ENCODE data around the gene GRIN2A.

GRIN2A gene

DNA sequence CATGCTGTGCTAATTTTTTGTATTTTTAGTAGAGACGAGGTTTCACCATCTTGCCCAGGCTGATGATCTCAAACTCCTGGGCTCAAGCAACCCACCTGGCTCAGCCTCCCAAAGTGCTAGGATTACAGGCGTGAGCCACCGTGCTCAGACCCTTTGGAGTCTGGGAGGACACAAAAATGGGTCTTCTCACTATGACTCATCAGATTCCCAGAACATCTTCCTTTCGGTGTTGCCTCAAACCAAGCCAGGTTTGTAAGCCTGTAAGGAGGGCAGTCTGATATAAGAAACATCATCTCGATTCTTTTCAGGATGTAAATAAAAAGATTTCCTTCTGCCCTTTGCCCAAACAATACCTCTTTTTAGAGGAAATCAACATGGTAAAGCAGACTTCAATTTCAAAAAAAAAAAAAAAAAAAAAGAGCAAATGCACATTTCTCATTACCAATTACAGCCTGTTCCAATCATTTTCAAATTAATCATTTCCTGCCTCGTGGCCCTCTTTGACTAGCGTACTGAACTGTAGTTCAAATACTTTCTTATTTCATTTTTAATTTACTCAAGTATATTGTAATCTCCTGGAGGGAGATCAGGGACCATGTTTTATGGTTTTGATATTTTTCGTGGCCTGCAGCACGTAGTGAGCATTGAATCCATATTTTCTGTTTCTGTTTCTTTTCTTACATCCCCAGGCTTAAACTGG lies 409.6 kb downstream of the GRIN2A start:
- DNase-seq (ENCODE audit: low read depth in 3 of 3): no peak

- DNase-seq (ENCODE audit: low read depth in 3 of 3): no peak
Measured at GRCh38 chr16:9766891-9767290, 415.3 kb downstream of the GRIN2A start.

- no peak for DNase-seq (ENCODE audit: low read depth in 3 of 3)
Measured at GRCh38 chr16:9763505-9763904, 418.7 kb downstream of the GRIN2A start.

- no peak for DNase-seq (ENCODE audit: low read depth in 3 of 3)
Measured at GRCh38 chr16:9761870-9762269, 420.4 kb downstream of the GRIN2A start.

DNA sequence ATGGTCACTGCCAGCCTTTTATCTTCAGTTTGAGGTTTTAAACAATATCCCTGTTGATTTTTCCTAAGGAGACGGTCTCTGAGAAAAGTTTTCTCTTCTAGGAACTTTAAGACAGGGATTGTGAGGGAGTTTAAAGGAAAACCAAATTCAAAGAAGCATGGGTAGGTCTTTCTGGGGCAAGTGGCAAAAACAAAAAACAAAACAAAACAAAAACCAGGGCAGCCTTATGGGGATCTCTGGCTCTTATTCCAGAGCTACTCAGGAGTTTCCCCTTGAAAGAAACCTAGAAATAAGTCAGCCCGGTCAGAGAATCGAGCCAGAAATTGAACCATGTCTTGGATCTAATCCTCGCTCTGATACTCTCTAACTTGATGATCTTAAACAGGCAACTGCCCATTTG lies 424.5 kb downstream of the GRIN2A start:
- DNase-seq (ENCODE audit: low read depth in 3 of 3): no peak

- DNase-seq (ENCODE audit: low read depth in 3 of 3): no peak
Measured at GRCh38 chr16:9756434-9756833, 425.8 kb downstream of the GRIN2A start.

DNA sequence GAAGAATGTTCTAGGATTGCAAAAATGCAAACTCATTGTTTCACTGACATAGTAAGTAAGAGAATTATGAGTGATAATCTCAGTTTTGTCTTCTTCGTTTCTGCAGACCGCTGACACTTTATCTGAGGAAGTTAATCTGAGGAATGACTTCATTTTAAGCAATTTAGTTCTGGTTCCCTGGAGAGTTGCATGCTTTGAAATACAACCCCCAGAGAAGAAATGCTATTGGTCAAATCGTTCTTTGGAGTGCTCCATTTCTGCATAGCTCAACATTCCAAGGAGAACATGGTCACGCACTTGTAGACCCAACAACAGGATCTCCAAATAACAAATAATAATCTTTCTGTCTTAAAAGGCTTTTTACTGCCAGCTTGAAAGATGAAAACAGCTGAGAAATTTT lies 427.1 kb downstream of the GRIN2A start:
- DNase-seq (ENCODE audit: low read depth in 3 of 3): no peak

- DNase-seq (ENCODE audit: low read depth in 3 of 3): no peak
Measured at GRCh38 chr16:9741776-9742175, 440.5 kb downstream of the GRIN2A start.

DNA sequence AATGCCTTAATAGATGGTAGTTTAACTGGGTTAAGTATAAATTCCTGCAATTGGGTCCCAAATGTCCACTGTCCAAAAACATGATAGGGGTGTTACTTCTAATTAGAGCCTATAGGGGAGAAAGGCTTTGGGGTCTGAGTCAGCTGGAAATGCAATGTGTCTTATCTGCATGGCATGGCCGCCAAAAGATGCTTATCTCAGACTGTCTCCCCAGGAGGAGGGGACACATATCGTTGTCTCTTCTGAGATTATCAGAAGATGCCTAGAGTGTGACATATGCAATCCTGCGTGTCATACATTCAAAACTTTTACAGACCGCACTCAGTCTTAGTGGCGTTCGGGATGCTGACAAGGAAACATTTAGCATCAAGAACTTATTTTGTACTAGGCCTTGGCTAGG lies 442.9 kb downstream of the GRIN2A start:
- no peak for DNase-seq (ENCODE audit: low read depth in 3 of 3)

DNA sequence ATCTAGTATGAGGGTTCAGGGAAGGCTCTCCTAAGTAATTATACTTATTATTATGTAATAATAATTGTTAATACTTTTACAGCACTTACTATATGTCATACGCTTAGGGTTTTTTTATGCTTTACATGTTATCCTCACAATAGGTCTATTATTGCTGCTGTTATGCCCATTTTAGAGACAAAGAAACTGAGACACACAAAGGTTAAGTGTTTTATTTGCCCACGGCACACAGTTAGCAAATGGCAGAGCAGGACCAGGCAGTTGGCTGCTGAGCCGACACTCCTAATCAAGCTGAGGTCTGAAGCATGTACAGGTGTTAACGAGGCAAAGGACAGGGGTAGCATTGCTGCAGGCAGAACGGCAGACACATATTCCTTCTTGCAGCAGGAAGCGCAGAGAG lies 443.5 kb downstream of the GRIN2A start:
- no peak for DNase-seq (ENCODE audit: low read depth in 3 of 3)

DNA sequence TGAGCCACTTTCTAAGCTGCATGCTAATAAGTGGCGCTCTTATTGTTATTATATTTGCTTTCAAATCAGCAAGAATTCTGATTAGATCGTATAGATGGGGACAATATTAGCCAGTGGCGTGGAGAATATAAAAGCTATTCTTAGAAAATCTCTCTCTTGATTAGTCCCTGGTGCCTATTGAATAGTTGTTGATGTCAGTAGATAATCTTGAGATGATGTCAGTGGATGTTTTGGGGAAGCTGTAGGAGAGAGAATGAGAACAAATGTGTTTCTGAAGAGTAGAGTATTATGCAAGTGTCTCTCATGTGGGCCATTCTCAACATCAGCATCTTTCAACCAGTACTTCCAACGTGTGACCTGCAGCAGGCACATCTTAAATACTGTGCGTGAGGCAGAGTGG lies 445.7 kb downstream of the GRIN2A start:
- DNase-seq (ENCODE audit: low read depth in 3 of 3): no peak

DNA sequence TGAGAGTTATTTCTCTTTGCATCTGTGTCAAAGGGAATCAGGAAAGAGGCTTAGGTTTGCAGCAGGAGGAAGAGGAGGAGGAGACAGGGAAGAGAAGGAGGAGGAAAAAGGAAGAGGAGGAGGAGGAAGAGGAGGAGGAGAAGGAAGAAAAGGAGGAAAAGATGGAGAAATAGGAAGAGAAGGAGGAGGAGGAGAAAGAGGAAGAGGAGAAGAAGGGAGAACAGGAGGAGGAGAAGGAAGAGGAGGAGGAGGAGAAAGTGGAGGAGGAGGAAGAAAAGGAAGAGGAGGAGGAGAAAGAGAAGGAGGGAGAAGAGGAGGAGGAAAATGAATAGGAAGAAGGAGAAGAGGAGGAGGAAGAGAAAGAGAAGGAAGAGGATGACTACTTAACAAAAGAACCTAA lies 459.1 kb downstream of the GRIN2A start:
- no peak for DNase-seq (ENCODE audit: low read depth in 3 of 3)

DNA sequence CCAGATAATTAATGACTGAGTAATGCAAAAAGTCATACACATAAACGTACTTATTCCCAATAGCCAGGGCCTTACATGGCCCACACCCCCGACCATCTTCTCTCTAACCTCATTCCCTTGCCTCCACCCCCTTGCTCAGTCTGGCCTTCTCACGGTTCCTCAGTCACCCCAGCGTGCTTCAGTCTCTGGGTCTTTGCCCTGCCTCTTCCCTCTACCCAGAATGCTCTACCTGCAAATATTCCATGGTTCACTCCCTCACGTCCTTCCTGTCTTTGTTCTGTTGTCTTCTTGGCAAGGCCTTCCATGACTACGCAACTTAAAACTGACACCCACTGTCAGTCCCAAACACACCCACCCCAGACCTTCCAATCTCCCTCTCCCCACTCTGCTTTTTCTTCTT lies 468.3 kb downstream of the GRIN2A start:
- DNase-seq (ENCODE audit: low read depth in 3 of 3): no peak

- DNase-seq (ENCODE audit: low read depth in 3 of 3): no peak
Measured at GRCh38 chr16:9713156-9713555, 469.1 kb downstream of the GRIN2A start.

GRCh38 chr16:9708972-9709620 lies 473.1 kb downstream of the GRIN2A start:
- no peak for DNase-seq (ENCODE audit: low read depth in 3 of 3)

- no peak for DNase-seq (ENCODE audit: low read depth in 3 of 3)
Measured at GRCh38 chr16:9706217-9706836, 475.9 kb downstream of the GRIN2A start.

DNA sequence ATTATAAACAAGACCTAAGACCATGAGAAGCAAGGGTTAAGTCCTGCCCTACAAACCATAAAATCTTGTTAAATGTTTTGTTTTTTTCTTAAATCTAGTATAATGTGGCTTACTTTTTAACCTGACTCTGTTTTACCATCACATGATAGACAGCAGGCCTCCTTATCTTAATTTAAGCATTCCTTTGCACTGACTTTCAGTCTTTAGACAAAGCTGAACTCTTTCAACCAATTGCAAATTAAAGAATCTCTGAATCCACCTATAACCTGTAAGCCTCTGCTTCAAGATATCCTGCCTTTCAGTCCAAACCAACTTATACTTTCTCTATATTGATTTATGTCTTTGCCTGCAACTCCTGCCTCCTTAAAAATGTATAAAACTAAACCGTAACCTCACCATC lies 478.5 kb downstream of the GRIN2A start:
- no peak for DNase-seq (ENCODE audit: low read depth in 3 of 3)
